H54 (cell line): ENCODE measurements around the gene PRKCG.
"Not testable (repeated sequence)": the region's sequence is repeated elsewhere in the genome, so short reads cannot be mapped to it uniquely, and the experiment has no call there.

Source experiments
- DNase-seq: peaks from one replicate; pipeline ENCODE4 v3.0.0; 2011; ENCODE audit warnings: low spot score, mixed read lengths; ENCODE audit not compliant: insufficient read length
- FAIRE-seq: peaks from 3 replicates; lab custom pipeline; 2011; peaks lifted over from hg19 to GRCh38; lab: Jason Lieb, UNC
- POLR2A ChIP-seq: IDR thresholded peaks from 2 replicates; pipeline ENCODE4 v1.6.1; 2011; ENCODE audit warnings: low read depth, mild to moderate bottlenecking, low read length

Gene PRKCG

DNA sequence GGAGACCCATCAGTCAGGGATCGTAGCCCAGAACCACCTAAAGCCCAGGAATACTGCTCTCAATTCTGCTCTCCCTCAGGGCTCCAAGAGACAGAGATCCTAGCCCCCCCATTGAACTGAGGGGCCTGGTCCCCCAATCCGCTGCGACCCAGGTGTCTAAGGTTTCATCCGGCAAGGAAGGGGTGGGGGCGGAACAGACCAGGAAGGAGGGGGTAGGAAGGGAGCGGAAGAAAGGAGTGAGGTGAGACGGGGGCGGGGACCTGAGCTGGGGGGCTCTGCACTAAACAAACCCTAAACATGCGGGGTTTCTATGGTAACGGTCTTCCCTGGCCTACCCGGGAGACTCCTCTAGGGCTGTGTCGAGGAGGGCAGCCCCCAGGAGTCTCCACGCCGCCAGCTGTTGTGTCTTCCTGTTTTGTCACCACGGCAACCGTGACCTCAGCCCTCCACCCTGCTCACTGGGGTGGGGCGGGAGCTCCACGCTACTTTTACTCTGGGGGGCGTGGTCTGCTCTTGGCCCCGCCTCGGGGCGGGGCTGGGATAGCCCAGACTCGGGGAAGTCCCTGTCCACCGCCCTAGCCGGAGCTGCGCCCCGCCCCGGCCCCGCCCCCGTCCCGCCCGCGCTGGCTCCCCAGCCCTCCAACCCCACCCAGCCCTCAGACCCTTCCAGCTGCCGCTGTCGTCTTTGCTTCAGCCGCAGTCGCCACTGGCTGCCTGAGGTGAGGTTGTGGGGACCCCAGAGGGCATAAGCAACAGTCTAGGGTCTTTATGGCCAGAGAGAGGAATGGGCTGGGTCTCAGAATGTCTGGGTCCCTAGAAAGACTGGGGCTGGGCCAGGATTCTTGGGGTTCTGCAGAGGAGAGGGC is 14.5 kb upstream of the PRKCG start, which contains the start of gene MYADM:
TSS of gene MYADM (plus strand) at position 659 of the 866 bp plus-strand sequence. CDS start 5,647 bp downstream, outside the sequence.
- FAIRE-seq (peak; percentile 11), DNase-seq (peak; percentile 100)
- peak; percentile 58 for TF ChIP-seq POLR2A

DNA sequence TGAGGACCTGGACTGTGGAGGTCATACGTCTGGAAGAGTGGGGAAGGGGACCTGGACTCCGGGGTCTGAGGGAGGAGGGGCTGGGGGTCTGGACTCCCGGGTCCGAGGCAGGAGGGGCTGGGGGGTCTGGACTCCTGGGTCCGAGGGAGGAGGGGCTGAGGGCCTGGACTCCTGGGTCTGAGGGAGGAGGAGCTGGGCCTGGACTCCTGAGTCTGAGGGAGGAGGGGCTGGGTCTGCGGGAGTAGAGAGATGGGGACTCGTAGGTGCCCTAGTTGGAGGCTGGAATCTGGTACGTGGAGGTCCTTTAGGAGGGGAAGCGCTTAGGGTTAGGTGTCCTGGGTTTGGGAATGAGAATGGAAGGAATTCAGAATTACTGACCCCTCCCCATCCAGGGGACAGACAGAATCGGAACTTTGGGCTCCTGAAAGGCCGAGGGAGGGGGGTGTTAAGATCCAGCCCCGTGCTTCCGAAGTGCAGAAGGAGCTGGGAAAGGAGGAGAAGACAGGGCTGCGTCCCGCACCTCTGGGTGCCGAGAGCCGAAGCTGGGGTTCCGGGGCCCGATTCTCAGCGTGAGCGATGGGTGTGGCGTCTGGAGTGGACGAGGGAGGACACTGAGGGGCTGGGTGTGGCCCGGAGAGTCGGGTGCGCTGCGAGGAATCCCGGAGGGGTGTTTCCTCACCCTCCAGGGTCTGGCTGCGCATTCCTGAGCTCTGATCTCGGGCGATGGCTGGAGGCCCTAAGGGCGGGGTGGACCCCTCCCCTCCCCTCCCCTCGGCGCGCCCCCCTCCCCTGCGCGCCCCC is 13.7 kb upstream of the PRKCG start:
- peak; percentile 94 for DNase-seq
- no peak for FAIRE-seq
- peak; percentile 27; the same call in 1 of the 2 replicates for TF ChIP-seq POLR2A

DNA sequence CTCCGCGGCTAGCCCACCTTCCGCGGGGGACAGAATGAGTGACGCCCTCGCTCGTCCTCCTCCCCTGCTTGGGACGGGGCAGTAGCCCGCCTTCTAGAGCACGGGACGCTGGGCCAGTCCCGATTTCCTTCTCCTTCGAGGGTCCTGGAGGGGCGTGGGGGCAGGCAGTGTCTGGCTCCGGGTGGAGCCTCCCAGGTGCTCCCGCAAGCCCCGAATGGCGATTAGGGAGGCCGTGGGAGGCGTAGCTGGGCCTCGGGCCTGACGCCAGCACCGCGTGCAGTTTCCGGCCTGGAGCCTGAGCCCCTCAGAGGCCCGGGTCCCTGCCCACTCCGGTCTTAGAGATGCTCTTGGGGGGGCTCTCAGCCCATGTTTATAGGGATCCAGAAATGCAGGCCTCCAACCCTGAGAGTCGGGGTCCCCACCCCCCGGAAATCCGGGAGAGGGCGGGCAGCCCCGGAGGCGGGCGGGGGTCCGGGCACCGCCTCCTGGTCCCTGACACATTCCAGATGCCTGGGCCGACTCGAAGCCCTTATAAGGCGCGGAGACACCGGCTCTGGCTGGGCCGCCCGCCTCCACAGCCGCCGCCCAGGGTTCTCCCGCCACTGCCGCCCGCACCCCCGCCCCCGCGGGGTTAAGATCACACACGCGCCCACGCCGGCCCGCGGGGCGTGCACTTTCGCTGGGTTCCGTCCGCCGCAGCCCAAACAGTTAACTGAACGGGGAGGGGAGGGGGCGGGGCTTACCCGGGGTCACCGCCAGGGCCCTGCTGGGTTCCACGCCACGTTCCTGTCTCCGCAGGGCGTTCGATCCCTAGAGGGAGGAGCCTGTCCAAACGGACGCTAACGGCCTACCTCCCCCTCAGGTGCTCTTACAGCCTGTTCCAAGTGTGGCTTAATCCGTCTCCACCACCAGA is 12.8 kb upstream of the PRKCG start:
- TF ChIP-seq POLR2A: peak; percentile 55; the same call in 1 of the 2 replicates
- peak; percentile 99 for DNase-seq
- FAIRE-seq: no peak

DNA sequence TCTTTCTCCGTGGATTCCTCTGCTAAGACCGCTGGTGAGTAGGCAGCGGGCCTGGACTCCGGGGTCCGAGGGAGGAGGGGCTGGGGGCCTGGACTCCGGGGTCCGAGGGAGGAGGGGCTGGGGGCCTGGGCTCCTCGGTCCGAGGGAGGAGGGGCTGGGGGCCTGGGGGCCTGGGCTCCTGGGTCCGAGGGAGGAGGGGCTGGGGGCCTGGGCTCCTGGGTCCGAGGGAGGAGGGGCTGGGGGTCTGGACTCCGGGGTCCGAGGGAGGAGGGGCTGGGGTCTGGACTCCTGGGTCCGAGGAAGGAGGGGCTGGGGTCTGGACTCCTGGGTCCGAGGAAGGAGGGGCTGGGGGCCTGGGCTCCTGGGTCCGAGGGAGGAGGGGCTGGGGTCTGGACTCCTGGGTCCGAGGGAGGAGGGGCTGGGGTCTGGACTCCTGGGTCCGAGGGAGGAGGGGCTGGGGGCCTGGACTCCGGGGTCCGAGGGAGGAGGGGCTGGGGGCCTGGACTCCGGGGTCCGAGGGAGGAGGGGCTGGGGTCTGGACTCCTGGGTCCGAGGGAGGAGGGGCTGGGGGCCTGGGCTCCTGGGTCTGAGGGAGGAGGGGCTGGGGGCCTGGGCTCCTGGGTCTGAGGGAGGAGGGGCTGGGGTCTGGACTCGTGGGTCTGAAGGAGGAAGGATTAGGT is 12.1 kb upstream of the PRKCG start:
- DNase-seq, FAIRE-seq: not testable (repeated sequence)

DNA sequence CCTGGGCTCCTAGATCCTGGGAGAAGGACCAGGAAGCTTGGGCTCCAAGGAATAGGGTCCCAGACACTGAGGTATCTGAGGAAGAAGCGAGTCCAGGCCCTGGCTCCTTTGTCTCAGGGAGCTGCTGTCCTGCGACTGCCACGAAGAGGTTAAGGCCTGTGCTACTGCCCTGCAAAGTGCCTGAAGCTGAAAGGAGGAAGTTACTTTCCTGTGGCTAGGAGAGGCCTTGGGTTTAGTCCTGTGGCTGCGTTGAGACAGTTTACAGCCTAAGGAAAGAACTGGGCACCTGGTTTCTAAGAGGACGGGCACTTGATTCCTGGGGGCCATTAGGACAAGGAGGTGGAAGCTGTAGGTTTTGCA is 11.5 kb upstream of the PRKCG start:
- DNase-seq: no peak
- no peak for FAIRE-seq
- TF ChIP-seq POLR2A: no peak

DNA sequence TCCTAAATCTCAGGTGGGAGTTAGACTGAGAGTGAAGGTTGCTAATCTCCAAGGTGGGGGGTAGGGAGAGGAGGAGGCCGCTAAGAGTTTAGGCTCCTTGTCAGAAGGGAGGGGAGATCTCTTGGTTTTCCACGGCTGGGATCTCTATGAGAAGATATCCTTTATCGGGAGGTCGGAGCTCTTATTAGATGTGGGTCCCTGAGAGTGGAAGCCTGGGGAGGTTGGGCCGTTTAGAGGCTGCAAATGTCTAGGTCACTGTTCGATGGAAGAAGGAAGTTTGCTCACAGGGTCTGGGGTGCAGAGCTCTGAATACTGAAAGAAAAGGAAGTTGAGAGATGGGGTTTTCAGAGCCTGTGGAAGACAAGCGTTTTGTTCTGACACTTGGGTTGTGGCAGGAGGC is 10.5 kb upstream of the PRKCG start:
- FAIRE-seq: no peak
- TF ChIP-seq POLR2A: no peak
- DNase-seq: no peak

DNA sequence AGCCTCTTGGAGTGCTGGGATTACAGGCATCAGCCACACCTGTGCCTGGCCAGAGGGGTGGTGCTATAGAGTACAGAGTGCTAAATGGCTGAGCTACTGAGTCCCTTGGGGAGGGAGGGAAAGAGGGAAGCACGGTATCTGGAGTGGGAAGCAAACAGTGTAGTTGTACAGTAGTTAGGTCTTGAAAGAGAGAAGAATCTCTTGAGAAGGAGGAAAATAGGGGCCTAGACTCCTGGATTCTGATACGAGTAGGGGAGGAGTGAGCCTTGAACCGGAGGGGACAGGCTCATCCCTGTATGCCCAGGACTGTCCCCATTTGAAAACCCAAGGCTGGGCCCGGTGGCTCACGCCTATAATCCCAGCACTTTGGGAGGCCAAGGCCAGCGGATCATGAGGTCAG is 9.2 kb upstream of the PRKCG start:
- TF ChIP-seq POLR2A: no peak
- no peak for DNase-seq
- FAIRE-seq: no peak

DNA sequence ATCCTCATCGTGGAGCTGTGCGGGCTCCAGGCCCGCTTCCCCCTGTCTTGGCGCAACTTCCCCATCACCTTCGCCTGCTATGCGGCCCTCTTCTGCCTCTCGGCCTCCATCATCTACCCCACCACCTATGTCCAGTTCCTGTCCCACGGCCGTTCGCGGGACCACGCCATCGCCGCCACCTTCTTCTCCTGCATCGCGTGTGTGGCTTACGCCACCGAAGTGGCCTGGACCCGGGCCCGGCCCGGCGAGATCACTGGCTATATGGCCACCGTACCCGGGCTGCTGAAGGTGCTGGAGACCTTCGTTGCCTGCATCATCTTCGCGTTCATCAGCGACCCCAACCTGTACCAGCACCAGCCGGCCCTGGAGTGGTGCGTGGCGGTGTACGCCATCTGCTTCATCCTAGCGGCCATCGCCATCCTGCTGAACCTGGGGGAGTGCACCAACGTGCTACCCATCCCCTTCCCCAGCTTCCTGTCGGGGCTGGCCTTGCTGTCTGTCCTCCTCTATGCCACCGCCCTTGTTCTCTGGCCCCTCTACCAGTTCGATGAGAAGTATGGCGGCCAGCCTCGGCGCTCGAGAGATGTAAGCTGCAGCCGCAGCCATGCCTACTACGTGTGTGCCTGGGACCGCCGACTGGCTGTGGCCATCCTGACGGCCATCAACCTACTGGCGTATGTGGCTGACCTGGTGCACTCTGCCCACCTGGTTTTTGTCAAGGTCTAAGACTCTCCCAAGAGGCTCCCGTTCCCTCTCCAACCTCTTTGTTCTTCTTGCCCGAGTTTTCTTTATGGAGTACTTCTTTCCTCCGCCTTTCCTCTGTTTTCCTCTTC is 8.0 kb upstream of the PRKCG start:
- DNase-seq (no peak), FAIRE-seq (no peak)
- no peak for TF ChIP-seq POLR2A

DNA sequence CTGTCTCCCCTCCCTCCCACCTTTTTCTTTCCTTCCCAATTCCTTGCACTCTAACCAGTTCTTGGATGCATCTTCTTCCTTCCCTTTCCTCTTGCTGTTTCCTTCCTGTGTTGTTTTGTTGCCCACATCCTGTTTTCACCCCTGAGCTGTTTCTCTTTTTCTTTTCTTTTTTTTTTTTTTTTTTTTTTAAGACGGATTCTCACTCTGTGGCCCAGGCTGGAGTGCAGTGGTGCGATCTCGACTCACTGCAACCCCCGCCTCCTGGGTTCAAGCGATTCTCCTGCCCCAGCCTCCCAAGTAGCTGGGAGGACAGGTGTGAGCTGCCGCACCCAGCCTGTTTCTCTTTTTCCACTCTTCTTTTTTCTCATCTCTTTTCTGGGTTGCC is 7.4 kb upstream of the PRKCG start:
- FAIRE-seq: no peak

DNA sequence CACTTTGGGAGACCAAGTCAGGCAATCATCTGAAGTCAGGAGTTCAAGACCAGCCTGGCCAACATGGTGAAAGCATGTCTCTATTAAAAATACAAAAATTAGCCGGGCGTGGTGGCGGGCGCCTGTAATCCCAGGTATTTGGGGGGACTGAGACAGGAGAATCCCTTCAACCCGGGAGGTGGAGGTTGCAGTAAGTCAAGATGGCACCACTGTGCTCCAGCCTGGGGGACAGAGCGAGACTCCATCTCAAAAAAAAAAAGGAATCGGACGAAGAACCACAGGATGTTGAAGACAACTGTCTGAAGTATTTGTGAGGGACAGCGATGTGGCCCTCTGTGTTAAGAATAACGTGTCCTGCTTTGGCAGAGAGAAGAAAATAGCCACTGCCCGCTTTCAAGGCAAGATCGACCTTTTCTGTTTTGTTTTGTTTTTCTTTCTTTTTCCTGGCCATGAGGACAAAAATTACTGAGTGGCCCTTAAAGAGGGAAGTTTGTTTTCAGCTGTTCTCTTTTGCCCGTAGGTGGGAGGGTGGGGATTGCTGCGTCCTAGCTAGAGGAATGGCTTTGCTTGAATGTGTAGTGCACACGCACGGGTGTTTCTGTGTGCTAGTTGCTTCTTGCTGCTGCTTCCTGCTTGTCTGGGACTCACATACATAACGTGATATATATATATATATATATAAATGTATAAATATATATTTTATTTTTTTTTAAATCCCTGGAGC is 6.2 kb upstream of the PRKCG start:
- no peak for DNase-seq
- TF ChIP-seq POLR2A: no peak
- no peak for FAIRE-seq

More for the DNA sequence above, 7.4 kb upstream of the PRKCG start:
- no peak for DNase-seq
- TF ChIP-seq POLR2A: no peak

DNA sequence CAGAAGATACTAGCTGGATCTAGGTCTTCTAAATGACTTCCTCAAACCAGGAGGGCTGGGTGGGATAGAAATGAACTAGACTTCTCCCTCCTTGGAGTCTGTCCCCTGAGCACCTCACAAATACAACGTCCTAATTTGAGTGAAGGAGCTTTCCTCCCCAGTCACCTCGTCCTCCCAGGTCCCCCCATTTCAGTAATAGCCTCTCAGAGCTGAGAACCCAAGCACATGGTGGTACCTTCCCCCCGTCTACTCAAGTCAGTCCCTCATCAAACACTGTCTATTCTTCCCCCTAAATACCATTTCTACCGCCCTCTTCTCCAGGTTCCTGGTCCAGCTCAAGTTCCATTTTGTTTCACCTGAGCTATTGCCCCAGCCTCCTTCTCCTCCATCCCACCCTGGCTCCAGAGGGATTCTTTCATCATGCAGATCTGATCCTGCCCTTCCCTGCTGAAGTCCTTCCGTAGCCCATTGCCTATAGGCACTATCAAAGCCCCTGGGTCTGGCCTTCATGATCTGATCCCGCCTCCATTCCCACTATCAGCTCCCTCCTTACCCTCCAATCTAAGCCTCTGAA is 5.3 kb upstream of the PRKCG start:
- TF ChIP-seq POLR2A: no peak

More for the DNA sequence above, 5.3 kb upstream of the PRKCG start:
- no peak for FAIRE-seq
- no peak for DNase-seq
